GM12873 (cell line): Measurements from ENCODE around the gene SLC6A1.

Experiments
- TF ChIP-seq, protein P1 (sequence below): IDR thresholded peaks from 2 replicates; pipeline ENCODE4 v1.5.1; 2012; ENCODE audit warnings: low read depth, mild to moderate bottlenecking, moderate library complexity, low read length, control low read depth; ENCODE audit not compliant: insufficient read depth; ENCODE audit errors: missing control alignments

The SLC6A1 gene

DNA sequence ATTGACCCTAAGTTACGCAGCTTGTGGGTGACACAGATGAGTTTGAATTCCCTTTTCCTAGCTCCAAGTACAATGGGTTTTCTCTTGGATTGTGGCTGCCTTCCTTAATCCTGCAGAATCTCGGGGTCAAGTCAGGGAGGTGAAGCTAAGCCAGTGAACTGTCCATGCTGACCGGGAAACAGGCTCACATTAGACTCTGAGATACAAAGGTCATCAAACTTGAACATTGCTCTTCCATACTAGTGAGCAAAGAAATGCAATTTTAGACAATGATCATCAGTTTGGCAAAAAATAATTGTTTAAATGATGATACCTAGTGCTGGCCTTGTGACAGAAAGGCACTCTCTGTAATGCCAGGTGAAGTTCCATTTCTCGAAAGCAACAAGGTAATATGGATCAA is 31.6 kb downstream of the SLC6A1 start:
- TF ChIP-seq, protein P1, sequence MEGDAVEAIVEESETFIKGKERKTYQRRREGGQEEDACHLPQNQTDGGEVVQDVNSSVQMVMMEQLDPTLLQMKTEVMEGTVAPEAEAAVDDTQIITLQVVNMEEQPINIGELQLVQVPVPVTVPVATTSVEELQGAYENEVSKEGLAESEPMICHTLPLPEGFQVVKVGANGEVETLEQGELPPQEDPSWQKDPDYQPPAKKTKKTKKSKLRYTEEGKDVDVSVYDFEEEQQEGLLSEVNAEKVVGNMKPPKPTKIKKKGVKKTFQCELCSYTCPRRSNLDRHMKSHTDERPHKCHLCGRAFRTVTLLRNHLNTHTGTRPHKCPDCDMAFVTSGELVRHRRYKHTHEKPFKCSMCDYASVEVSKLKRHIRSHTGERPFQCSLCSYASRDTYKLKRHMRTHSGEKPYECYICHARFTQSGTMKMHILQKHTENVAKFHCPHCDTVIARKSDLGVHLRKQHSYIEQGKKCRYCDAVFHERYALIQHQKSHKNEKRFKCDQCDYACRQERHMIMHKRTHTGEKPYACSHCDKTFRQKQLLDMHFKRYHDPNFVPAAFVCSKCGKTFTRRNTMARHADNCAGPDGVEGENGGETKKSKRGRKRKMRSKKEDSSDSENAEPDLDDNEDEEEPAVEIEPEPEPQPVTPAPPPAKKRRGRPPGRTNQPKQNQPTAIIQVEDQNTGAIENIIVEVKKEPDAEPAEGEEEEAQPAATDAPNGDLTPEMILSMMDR = no peak

DNA sequence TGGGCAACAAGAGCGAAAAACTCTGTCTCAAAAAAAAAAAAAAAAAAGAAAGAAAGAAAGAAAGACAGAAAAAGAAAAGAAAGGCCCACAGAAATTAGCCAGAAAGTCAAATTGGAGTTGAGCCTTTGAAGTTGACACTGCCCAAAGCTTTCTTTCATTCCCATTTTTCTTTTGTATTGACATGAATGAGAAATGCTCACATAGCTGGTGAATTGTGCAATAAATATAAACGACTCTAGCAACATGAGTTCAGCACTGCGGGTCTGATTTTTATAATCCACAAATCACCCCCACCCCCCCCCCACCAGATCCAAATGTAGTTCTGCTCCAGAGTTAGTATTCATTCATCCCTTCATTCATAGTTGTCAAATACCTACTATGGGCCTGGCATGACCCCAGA is 37.4 kb downstream of the SLC6A1 start:
- TF ChIP-seq, protein P1 = no peak

DNA sequence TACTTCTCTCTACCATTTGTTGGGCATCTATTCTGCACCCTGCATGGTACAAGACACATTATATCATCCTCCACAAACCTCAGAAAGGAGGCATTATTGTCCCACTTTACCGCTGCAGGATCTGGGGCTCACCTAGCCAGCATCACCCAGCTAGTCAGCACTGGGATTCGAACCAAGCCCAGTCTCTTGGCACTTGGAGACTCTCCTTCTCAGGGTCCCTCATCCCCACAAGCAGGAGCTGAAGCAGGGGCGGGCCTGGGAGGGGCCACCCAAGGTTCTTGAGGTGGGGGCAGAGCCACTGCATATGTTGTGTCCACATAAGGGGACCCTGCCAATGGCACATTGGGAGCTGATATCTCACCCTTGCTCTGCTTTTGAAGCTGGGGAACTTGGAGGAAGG is 41.3 kb downstream of the SLC6A1 start:
- TF ChIP-seq, protein P1 = no peak

DNA sequence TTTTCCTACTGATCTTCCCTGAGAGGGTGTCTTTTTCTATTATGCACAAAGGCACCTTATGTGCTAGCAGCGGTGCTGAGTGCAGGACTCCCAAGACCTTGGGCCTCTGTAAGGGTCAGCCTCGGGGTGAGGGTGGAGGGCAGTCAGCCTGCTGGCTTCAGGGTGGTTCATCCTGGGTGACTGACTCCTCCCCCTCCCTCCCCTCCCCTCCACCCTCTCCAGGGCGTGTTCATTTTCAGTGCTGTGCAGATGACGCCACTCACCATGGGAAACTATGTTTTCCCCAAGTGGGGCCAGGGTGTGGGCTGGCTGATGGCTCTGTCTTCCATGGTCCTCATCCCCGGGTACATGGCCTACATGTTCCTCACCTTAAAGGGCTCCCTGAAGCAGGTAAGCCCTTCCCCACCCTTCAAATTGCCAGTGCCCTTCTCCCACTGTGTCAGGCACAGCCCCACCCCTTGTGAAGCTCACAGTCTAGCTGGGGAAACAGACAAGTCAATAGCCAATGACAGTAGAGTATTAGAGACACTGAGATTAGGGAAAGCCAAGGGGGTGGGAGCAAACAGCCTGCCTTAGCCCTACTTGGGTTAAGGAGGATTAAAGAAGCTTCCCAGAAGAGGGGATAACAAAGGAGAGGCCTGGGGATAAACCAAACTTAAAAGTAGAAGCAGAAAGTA is 41.9 kb downstream of the SLC6A1 start:
- TF ChIP-seq, protein P1 = no peak

DNA sequence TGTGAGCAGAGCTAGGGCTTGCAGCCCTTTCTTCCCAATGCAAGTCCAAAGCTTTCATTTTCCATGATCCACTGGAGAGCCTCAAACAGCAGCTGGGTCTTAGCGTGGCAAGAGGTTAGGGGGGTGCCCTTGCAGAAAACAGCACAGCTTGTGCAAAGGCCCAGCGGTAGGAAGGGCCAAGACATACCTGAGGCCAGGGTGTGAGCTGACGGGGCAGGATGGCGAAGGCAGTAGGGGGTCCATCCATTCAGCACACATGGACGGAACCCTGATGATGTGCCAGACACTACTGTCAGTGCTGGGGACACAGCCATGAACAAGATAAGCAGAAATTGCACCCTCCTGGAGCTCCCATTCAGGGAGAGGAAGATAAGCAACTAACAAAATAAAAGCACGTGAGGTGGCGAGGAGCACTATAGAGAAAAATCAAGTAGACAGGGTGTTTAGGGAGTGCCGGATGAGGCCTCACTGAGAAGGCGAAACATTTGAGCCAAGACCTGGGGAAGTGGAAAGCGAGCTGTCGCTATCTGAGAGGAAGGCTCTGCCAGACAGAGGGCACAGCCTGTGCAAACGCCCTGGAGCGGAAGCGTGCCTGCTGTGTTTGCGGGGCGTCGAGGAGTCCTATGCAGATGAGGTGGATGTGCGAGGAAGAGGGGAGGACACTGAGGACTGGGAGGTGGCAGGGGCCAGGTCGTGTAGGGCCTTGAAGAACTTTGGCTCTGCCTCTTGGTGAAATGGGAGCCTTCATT is 43.4 kb downstream of the SLC6A1 start:
- TF ChIP-seq, protein P1 = no peak

DNA sequence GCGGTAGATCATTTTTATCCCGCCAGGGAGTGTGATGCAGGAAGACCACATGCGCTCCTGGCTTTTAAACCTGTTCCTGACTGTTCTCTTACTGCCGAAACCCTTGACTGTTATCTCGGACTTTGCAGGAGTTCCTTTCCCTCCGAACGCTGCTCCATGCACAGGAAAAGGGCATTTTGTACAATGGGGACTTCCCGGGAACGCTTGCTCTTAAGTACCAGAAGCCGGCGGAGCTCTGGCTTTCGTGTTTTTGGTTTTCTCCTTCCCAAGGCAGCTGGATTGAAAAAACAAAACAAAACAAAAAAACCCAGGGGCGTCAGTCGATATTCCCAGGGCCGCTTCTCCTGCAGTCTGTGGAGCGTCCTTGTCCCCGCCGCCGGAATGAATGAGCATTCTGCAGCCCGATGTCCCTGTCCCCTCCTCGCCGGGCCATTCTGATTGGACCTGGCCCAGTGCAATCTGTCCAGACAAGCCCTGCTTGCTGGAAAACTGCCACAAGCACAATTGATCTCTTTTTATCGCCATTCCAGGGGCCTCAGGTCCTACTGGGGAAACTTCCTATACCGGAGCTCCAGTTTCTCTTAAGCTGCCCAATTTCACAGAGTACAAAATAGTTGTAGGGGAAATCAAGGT is 44.8 kb downstream of the SLC6A1 start:
- TF ChIP-seq, protein P1 = no peak

DNA sequence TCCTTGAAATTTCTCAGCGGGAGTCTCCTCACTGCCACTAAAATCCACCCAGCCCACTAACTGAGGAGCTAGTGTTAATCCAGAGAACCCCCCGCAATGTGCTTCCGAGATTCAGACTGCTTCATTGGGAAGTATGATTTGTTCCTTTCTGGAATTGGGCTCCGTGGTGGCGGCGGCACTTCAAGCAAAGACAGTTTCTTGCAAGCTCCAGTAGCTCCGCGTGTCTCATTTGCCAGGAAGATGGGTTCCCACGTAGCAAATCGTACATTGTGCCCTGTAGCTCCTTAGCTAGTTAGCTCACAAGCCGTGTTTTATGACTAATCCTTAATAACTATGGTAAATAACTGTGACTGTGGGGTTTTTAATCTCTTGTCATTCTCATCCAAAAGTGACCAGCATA is 45.4 kb downstream of the SLC6A1 start:
- TF ChIP-seq, protein P1 = no peak
